Prostate gland (tissue), 2 donors: ENCODE results near the gene TAF6L. TPM values are rescaled to one million over a fixed set of nuclear protein-coding genes. Genes with fewer than 3 reads are reported as not detected.
A peak's percentile ranks its signal among the peaks of the same experiment; 100 is the strongest.

Experiments
- DNase-seq: peaks from one replicate; pipeline ENCODE4 v3.0.0-alpha.2; 2019; ENCODE audit warnings: low spot score
- H3K27ac ChIP-seq, 2 donors: fragments of 200-600 bp; sonication (generic); 2 replicates each; pipeline ENCODE4 v1.5.1; 2017 to 2019
- H3K27me3 ChIP-seq: fragments of 200-600 bp; sonication (generic); replicated peaks from 2 replicates; pipeline ENCODE4 v1.5.1; 2019; ENCODE audit not compliant: insufficient read depth
- H3K36me3 ChIP-seq, 2 donors: fragments of 200-600 bp; sonication (generic); 1 replicate in 1 of 2; 2 replicates in 1 of 2; pipeline versions ENCODE4 v1.5.1 to v1.8.1; 2017 to 2019
- H3K4me1 ChIP-seq: fragments of 200-600 bp; sonication (generic); replicated peaks from 2 replicates; pipeline ENCODE4 v1.5.1; 2019
- H3K4me3 ChIP-seq, 2 donors: fragments of 200-600 bp; sonication (generic); 2 replicates each; pipeline ENCODE4 v1.5.1; 2017 to 2019
- H3K9me3 ChIP-seq: fragments of 200-600 bp; sonication (generic); 2 replicates; pipeline ENCODE4 v1.5.1; 2017
- CTCF ChIP-seq, 4 experiments: fragments of 200-600 bp in 2 of 4; fragments of 450-650 bp in 2 of 4; sonication (generic) in 2 of 4; IDR thresholded peaks; 1 replicate in 3 of 4; 2 replicates in 1 of 4; pipeline ENCODE4 v1.5.1; 2016 to 2019; ENCODE audit warnings: antibody characterized with exemption in 4 of 4, mild to moderate bottlenecking in 2 of 4, moderate library complexity in 2 of 4
- POLR2A ChIP-seq: fragments of 450-650 bp; IDR thresholded peaks from one replicate; pipeline ENCODE4 v1.6.1; 2016; ENCODE audit warnings: antibody characterized with exemption, mild to moderate bottlenecking
- POLR2AphosphoS5 ChIP-seq: sonication (generic); formaldehyde crosslinking; IDR thresholded peaks from one replicate; pipeline ENCODE4 v1.6.1; 2017; ENCODE audit warnings: antibody characterized with exemption
- WGBS: methylation state at CpG from one replicate; pipeline ENCODE4 v1.1.5; 2018; 5-methylcytosine and 5-hydroxymethylcytosine counted together
- intact Hi-C: fragments of 100-400 bp; cut with DNase I; formaldehyde crosslinking; loops from one replicate; pipeline ENCODE4 v1.14.2; 2022
- total RNA-seq, 2 donors: library from RNA; depleted of rRNA; stranded (reverse); fragments of >200 nt; gene quantifications; one replicate each; pipeline ENCODE4 v1.1.0, GENCODE V29; 2016

TAF6L gene
- total RNA-seq, 2 donors from 2014 or later = 22.2 to 36.2 TPM

GRCh38 chr11:62804310-62805075 is 33.3 kb downstream of the TAF6L start:
- peak overlapping the region; percentile 83 to 88 for H3K4me3 ChIP-seq
- H3K27me3 ChIP-seq = no peaks in the 10 kb centered on the region
- no peak for DNase-seq
- peaks cover 5 to 22% of the 10 kb centered on the region in 2 donors for H3K36me3 ChIP-seq
- WGBS = 2% methylated on average over 14 of the region's 14 CpGs
- intact Hi-C loops = no loop called here
- TF ChIP-seq POLR2AphosphoS5 (no peak), CTCF (IDR thresholded peaks at IDR 0.05) (no peak), POLR2A (no peak)
- peaks cover 5% of the 10 kb centered on the region for H3K4me1 ChIP-seq
- peak overlapping the region; percentile 77 to 84 for H3K27ac ChIP-seq
- no peaks in the 10 kb centered on the region for H3K9me3 ChIP-seq

- no peaks in the 10 kb centered on the region for H3K27me3 ChIP-seq
- DNase-seq = peak; percentile 95
- TF ChIP-seq POLR2A = peak; percentile 100
- peak in 3 of 4 experiments; percentile 9 to 42 (median 37) for TF ChIP-seq CTCF (IDR thresholded peaks at IDR 0.05)
- TF ChIP-seq POLR2AphosphoS5 = peak; percentile 100
- intact Hi-C loops = no loop called here
- WGBS = 0% methylated on average over 18 of the region's 77 CpGs
- H3K27ac ChIP-seq = peak within 1 kb of the TSS; percentile 77 to 84
- H3K4me1 ChIP-seq = peaks cover 5% of the 10 kb centered on the region
- peak within 1 kb of the TSS; percentile 83 to 88 for H3K4me3 ChIP-seq
- H3K9me3 ChIP-seq = no peaks in the 10 kb centered on the region
- peaks cover 5 to 14% of the 10 kb centered on the region in 2 donors for H3K36me3 ChIP-seq
These were observed 34.1 kb downstream of the TAF6L start, which contains the start of gene NXF1 for GRCh38 chr11:62805076-62805892. Gene NXF1 (minus strand): TSS chr11:62805440. CDS start chr11:62805356, 84 bp downstream.

GRCh38 chr11:62805961-62806441 is 34.8 kb downstream of the TAF6L start:
- 26% methylated on average over 12 of the region's 12 CpGs for WGBS
- DNase-seq = no peak
- H3K36me3 ChIP-seq = peaks cover 3 to 8% of the 10 kb centered on the region in 2 donors
- intact Hi-C loops = no loop called here
- TF ChIP-seq CTCF (IDR thresholded peaks at IDR 0.05) (no peak), POLR2AphosphoS5 (no peak), POLR2A (no peak)
- no peaks in the 10 kb centered on the region for H3K9me3 ChIP-seq
- no peaks in the 10 kb centered on the region for H3K27me3 ChIP-seq
- H3K27ac ChIP-seq = peak overlapping the region; percentile 77 to 84
- H3K4me3 ChIP-seq = peak overlapping the region; percentile 83 to 88
- peaks cover 5% of the 10 kb centered on the region for H3K4me1 ChIP-seq

- TF ChIP-seq POLR2A (no peak), POLR2AphosphoS5 (no peak), CTCF (IDR thresholded peaks at IDR 0.05) (no peak)
- Histone ChIP-seq H3K36me3 (peaks cover 0 to 5% of the 10 kb centered on the region in 2 donors), H3K9me3 (no peaks in the 10 kb centered on the region), H3K27me3 (no peaks in the 10 kb centered on the region), H3K4me1 (peaks cover 5% of the 10 kb centered on the region), H3K4me3 (no peak overlapping the region), H3K27ac (peak overlapping the region in 1 of 2 donors; percentile 84)
- no peak for DNase-seq
- intact Hi-C loops = no loop called here
- WGBS = 80% methylated on average over 5 of the region's 5 CpGs
These were observed 35.5 kb downstream of the TAF6L start for GRCh38 chr11:62806611-62807121.
